Measurements from ENCODE around the gene GSTA4. TPM values are rescaled to one million over a fixed set of nuclear protein-coding genes. Genes with fewer than 3 reads are reported as not detected.

The GSTA4 gene
- total RNA-seq, 1 donor from 2014 or later: 44.7 TPM

DNA sequence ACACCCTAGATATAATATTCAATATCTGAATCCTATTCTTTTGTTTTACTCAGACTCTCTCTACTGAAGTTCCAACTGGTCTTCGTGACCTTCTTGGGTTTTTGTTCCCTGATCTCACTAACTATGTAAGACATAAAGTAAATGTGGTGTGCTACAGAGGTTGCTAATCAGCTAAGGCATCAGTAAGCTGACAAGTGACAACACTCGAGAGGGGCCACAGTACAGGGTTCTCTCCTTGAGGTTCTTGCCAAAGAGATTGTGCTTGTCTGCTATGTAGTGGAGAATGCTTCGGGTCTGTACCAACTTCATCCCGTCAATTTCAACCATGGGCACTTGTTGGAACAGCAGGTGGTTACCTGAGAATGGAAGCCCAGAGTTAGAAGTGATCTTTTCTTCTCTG, 9.9 kb downstream of the GSTA4 start:
- Mint-ChIP-seq H3K27ac (no peak overlapping the region), H3K4me3 (ENCODE audit: low read depth) (no peak overlapping the region), H3K4me1 (ENCODE audit: low read depth) (no peaks in the 10 kb centered on the region)

GRCh38 chr6:52984247-52984646, 10.8 kb downstream of the GSTA4 start:
- H3K9me3 Mint-ChIP-seq (ENCODE audit: low read depth): no peaks in the 10 kb centered on the region
- no peaks in the 10 kb centered on the region for H3K27me3 Mint-ChIP-seq
- no peaks in the 10 kb centered on the region for H3K4me1 Mint-ChIP-seq (ENCODE audit: low read depth)
- H3K4me3 Mint-ChIP-seq (ENCODE audit: low read depth): no peak overlapping the region
- no peak for TF ChIP-seq CTCF (IDR thresholded peaks at IDR 0.05; ENCODE audit: unreplicated experiment)
- no peak overlapping the region for H3K27ac Mint-ChIP-seq
- DNase-seq (ENCODE audit: low spot score, unreplicated experiment): no peak
- H3K36me3 Mint-ChIP-seq (ENCODE audit: insufficient read depth): peaks cover 32% of the 10 kb centered on the region

More for the DNA sequence above, 9.9 kb downstream of the GSTA4 start:
- DNase-seq (ENCODE audit: low spot score, unreplicated experiment): no peak
- no peaks in the 10 kb centered on the region for H3K9me3 Mint-ChIP-seq (ENCODE audit: low read depth)
- H3K36me3 Mint-ChIP-seq (ENCODE audit: insufficient read depth): peaks cover 38% of the 10 kb centered on the region
- no peaks in the 10 kb centered on the region for H3K27me3 Mint-ChIP-seq
- TF ChIP-seq CTCF (IDR thresholded peaks at IDR 0.05; ENCODE audit: unreplicated experiment): no peak

DNA sequence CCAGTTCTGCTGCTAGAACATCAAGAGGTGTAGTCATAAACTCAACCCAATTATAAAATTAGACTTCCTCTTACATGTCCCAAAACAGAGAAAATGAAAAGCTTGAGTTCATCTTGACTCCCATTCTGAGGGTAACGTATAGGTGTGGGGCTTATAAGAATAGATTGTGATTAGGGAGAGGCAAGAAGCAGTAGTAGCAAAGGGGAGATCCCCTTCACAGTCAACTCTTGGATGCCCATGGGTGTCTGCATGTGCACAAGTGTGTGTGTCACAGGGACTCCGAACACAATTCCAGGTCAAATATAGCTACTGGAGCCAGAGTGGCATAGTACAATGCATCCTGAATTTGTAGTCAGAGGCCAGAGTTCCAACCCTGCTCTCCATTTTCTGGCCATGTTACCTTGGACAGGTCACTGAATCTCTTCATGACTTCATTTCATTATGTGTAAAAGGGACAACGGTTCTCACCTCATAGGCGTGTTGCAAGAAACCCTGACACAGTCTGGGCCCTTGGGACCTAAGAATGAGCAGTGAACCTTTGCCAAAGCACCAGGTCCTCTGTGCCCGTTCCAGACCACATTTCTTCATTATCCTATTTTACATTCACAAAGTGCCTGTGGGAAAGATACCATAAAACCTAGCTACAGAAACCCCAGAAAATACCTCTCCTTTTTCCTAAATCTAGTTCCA, 11.8 kb downstream of the GSTA4 start:
- no peaks in the 10 kb centered on the region for H3K9me3 Mint-ChIP-seq (ENCODE audit: low read depth)
- no peaks in the 10 kb centered on the region for H3K27me3 Mint-ChIP-seq
- H3K27ac Mint-ChIP-seq: no peak overlapping the region
- TF ChIP-seq CTCF (IDR thresholded peaks at IDR 0.05; ENCODE audit: unreplicated experiment): no peak
- H3K4me1 Mint-ChIP-seq (ENCODE audit: low read depth): peaks cover 7% of the 10 kb centered on the region
- DNase-seq (ENCODE audit: low spot score, unreplicated experiment): no peak
- no peak overlapping the region for H3K4me3 Mint-ChIP-seq (ENCODE audit: low read depth)
- H3K36me3 Mint-ChIP-seq (ENCODE audit: insufficient read depth): peaks cover 26% of the 10 kb centered on the region

DNA sequence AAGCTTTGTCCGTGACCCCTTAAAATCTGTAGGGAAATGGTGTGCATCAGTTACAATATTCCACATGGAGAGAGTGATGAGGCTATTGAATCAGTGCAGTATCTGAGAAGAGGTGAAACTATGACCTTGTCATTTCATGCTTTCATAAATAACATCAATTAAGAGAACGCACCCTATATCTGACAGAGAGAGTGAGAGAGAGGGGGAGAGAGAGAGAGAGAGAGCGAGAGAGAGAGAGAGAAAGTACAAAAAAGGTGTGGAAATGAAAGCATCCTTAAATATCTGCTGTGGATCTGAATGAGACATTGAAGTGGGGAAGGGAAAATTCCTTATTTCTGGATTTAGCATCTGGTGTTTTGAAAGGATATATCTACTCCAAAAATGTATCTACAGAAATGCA, 12.4 kb downstream of the GSTA4 start:
- TF ChIP-seq CTCF (IDR thresholded peaks at IDR 0.05; ENCODE audit: unreplicated experiment): no peak
- no peak overlapping the region for H3K4me3 Mint-ChIP-seq (ENCODE audit: low read depth)

GRCh38 chr6:52981222-52981900, 13.7 kb downstream of the GSTA4 start:
- DNase-seq (ENCODE audit: low spot score, unreplicated experiment): no peak
- no peaks in the 10 kb centered on the region for H3K9me3 Mint-ChIP-seq (ENCODE audit: low read depth)
- peaks cover 26% of the 10 kb centered on the region for H3K36me3 Mint-ChIP-seq (ENCODE audit: insufficient read depth)
- peaks cover 17% of the 10 kb centered on the region for H3K4me1 Mint-ChIP-seq (ENCODE audit: low read depth)
- H3K27ac Mint-ChIP-seq: no peak overlapping the region
- TF ChIP-seq CTCF (IDR thresholded peaks at IDR 0.05; ENCODE audit: unreplicated experiment): no peak
- no peaks in the 10 kb centered on the region for H3K27me3 Mint-ChIP-seq
- H3K4me3 Mint-ChIP-seq (ENCODE audit: low read depth): no peak overlapping the region

More for the DNA sequence above, 12.4 kb downstream of the GSTA4 start:
- Mint-ChIP-seq H3K9me3 (ENCODE audit: low read depth) (no peaks in the 10 kb centered on the region), H3K36me3 (ENCODE audit: insufficient read depth) (peaks cover 26% of the 10 kb centered on the region), H3K27me3 (no peaks in the 10 kb centered on the region), H3K27ac (no peak overlapping the region), H3K4me1 (ENCODE audit: low read depth) (peaks cover 9% of the 10 kb centered on the region)
- no peak for DNase-seq (ENCODE audit: low spot score, unreplicated experiment)

All from progenitor cell of endocrine pancreas (in vitro differentiated cells).